Nephron (organoid): ENCODE data around the gene MKNK1.

Experiments
- H3K27ac Mint-ChIP-seq, 3 experiments: 2 replicates each; pipeline ENCODE4 v1.8.0; 2020; ENCODE audit warnings: mixed read lengths in 3 of 3, mild to moderate bottlenecking in 2 of 3, moderate library complexity in 1 of 3
- H3K27me3 Mint-ChIP-seq: 2 replicates; pipeline ENCODE4 v1.8.0; 2021; ENCODE audit warnings: low read depth, mild to moderate bottlenecking, moderate library complexity, mixed read lengths
- H3K36me3 Mint-ChIP-seq: 2 replicates; pipeline ENCODE4 v1.8.0; 2020; ENCODE audit warnings: low read depth, mixed read lengths
- H3K4me1 Mint-ChIP-seq: 2 replicates; pipeline ENCODE4 v1.8.0; 2020; ENCODE audit warnings: mixed read lengths
- H3K4me3 Mint-ChIP-seq, 3 experiments: 2 replicates each; pipeline ENCODE4 v1.8.0; 2020; ENCODE audit warnings: mild to moderate bottlenecking in 3 of 3, mixed read lengths in 3 of 3, moderate library complexity in 2 of 3
- H3K9me3 Mint-ChIP-seq: 2 replicates; pipeline ENCODE4 v1.8.0; 2020; ENCODE audit warnings: mixed read lengths
- TF ChIP-seq, protein P1 (sequence below), 3 experiments: fragments of 200-600 bp; sonication (generic); IDR thresholded peaks; one replicate each; pipeline ENCODE4 v1.5.0; 2021; ENCODE audit warnings: antibody characterized with exemption in 3 of 3; ENCODE audit not compliant: unreplicated experiment in 3 of 3

The MKNK1 gene

DNA sequence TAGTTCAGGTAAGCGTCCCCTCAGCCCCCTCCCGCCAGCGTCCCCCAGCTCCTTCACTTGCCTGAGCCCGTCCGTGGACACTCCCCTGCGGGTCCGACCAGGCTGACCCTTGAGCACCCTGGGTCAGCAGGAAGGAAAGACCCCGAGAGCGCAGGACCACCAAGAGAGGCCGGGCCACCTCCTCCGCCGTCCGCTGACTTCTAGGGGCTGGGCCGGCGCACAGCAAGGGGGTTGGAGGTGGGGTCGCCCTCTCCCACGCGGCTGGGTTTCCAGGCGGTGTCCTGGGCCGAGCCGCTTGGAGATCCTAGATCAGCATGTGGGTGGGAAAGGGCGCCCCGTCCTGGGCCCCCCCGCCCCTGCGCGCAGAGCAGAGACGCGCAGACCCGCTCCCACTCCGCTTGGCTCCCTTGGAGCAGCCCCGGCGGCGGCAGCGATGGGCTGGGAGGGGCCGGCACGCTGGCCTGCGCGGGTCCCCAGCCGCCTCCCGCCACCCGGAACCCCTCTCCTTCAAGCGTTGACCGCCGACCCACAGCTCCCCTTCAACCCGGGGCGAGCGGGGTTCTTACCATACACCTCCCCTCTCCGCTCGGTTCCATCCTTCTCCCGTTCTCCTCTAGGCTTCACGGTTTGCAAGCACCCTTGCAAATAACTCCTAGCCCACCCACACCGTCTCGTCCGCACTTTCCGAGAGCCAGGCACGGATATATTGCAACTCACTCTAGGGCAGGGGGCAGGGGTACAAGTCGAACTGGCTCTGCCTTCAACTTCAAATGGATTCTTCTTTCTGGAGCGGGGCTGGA lies 60.1 kb downstream of the MKNK1 start:
- Mint-ChIP-seq H3K27me3 (peaks cover 91% of the 10 kb centered on the region), H3K36me3 (no peaks in the 10 kb centered on the region), H3K4me3 (peak overlapping the region; percentile 51 to 73 (median 71)), H3K27ac (no peak overlapping the region), H3K4me1 (peaks cover 10% of the 10 kb centered on the region), H3K9me3 (no peaks in the 10 kb centered on the region)
- TF ChIP-seq, protein P1, sequence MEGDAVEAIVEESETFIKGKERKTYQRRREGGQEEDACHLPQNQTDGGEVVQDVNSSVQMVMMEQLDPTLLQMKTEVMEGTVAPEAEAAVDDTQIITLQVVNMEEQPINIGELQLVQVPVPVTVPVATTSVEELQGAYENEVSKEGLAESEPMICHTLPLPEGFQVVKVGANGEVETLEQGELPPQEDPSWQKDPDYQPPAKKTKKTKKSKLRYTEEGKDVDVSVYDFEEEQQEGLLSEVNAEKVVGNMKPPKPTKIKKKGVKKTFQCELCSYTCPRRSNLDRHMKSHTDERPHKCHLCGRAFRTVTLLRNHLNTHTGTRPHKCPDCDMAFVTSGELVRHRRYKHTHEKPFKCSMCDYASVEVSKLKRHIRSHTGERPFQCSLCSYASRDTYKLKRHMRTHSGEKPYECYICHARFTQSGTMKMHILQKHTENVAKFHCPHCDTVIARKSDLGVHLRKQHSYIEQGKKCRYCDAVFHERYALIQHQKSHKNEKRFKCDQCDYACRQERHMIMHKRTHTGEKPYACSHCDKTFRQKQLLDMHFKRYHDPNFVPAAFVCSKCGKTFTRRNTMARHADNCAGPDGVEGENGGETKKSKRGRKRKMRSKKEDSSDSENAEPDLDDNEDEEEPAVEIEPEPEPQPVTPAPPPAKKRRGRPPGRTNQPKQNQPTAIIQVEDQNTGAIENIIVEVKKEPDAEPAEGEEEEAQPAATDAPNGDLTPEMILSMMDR (IDR thresholded peaks at IDR 0.05; ENCODE audit: unreplicated experiment in 3 of 3): no peak

DNA sequence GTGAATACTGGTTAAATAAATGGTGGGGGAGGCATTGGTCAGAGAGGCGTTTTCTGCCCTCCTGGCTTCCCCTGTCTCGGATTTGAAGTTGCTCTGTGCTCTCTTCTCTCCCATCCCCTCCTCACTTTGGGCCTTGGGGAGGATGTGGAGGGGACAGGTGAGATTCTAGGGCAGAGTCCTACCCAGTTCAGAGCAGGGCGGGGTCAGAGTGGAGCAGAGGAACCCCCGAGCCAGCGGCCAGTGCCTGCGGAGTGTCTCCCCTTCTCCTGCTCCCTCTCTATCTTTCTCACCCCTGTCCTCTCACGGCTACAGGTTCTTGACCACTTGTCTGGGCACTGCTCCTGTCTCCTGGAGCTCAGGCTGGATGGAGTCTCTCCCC lies 60.7 kb downstream of the MKNK1 start:
- H3K27me3 Mint-ChIP-seq: peaks cover 97% of the 10 kb centered on the region
- peaks cover 10% of the 10 kb centered on the region for H3K4me1 Mint-ChIP-seq
- H3K4me3 Mint-ChIP-seq: peak overlapping the region in 1 of 3 experiments; percentile 37
- no peaks in the 10 kb centered on the region for H3K36me3 Mint-ChIP-seq
- no peaks in the 10 kb centered on the region for H3K9me3 Mint-ChIP-seq
- TF ChIP-seq, protein P1 (IDR thresholded peaks at IDR 0.05; ENCODE audit: unreplicated experiment in 3 of 3): no peak
- no peak overlapping the region for H3K27ac Mint-ChIP-seq

DNA sequence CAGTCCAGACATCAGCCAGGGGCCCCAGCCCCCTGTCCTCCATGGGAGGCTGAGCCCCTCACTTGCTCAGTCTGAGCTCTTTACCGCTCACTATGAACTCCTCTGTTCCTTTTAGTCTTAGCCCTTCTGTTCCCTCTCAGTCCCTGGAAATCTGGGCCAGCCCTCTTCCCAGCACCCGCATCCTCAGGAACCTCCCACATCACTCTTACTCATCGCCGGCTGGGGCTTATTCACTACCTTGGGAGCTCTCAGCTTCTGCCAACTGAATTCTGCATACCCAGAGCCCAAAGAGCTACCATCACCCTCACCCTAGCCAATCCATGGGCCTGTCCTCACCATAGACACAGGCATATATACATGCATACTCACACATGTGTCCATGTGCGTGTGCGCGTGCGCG lies 64.1 kb downstream of the MKNK1 start:
- H3K9me3 Mint-ChIP-seq: peaks cover 13% of the 10 kb centered on the region
- no peaks in the 10 kb centered on the region for H3K36me3 Mint-ChIP-seq
- H3K27me3 Mint-ChIP-seq: peaks cover 83% of the 10 kb centered on the region
- no peak overlapping the region for H3K4me3 Mint-ChIP-seq
- H3K4me1 Mint-ChIP-seq: peaks cover 5% of the 10 kb centered on the region
- no peak overlapping the region for H3K27ac Mint-ChIP-seq
- TF ChIP-seq, protein P1 (IDR thresholded peaks at IDR 0.05; ENCODE audit: unreplicated experiment in 3 of 3): no peak

DNA sequence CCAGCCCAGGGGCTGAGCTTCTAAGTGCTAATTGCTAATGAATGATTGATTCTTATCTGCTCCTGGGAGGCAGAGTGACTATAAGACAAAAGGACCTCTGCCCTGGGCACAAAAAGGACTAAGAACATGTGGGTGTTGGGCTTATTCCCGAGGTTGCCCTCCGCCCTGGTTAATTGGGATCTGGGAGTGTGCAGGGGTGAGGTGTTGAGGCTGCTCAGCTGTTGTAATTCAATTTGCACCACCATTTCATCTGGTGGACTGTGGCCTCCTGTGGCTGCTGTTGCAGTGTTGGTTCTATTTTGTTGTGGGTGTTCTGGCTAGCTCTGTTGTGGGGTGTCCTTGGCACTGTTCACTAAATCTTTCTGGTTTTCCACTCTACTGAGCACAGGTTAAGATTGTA lies 65.9 kb downstream of the MKNK1 start:
- Mint-ChIP-seq H3K9me3 (peaks cover 13% of the 10 kb centered on the region), H3K4me3 (no peak overlapping the region), H3K36me3 (no peaks in the 10 kb centered on the region), H3K27ac (no peak overlapping the region), H3K4me1 (no peaks in the 10 kb centered on the region), H3K27me3 (peaks cover 80% of the 10 kb centered on the region)
- TF ChIP-seq, protein P1 (IDR thresholded peaks at IDR 0.05; ENCODE audit: unreplicated experiment in 3 of 3): no peak

DNA sequence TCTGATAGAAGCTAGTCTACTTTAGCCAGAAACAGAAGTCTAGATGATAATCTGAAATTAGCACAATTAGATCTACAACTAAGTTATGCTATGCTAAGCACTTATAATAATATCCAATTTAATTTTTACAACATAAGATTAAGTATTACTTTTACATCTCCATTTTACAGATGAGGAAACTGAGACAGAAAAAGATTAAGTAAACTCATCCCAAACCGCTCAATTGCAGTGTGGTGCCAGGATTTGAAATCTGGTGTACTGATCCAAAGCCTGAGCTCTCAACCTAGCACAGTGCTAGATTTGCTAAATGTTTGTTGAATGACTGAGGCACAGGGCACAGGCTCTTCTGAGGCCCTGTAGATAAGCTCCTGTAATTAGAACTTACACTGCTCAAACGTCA lies 66.4 kb downstream of the MKNK1 start:
- TF ChIP-seq, protein P1 (IDR thresholded peaks at IDR 0.05; ENCODE audit: unreplicated experiment in 3 of 3): no peak
- Mint-ChIP-seq H3K36me3 (no peaks in the 10 kb centered on the region), H3K4me1 (no peaks in the 10 kb centered on the region), H3K4me3 (no peak overlapping the region), H3K27ac (no peak overlapping the region), H3K9me3 (peaks cover 13% of the 10 kb centered on the region), H3K27me3 (peaks cover 75% of the 10 kb centered on the region)

DNA sequence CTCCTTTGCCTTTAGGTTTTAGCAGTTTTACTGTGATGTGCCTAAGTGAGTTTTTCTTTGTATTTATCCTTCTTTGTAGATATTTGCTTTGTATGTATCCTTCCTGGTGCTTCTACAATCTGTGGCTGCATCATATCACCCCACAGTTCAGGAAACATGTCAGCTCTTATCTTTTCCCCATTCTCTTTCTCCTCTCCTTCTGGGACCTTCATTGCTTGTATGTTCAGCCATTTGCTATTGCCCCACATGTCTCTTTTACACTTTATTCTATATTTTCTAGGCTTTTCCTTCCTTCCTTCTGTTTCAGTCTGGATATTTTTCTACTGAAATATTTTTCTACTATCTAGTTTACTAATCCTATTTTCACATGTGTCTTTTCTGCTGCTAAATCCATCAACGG lies 67.5 kb downstream of the MKNK1 start:
- Mint-ChIP-seq H3K36me3 (no peaks in the 10 kb centered on the region), H3K9me3 (peaks cover 13% of the 10 kb centered on the region), H3K27me3 (peaks cover 77% of the 10 kb centered on the region), H3K4me3 (no peak overlapping the region), H3K27ac (no peak overlapping the region), H3K4me1 (no peaks in the 10 kb centered on the region)
- TF ChIP-seq, protein P1 (IDR thresholded peaks at IDR 0.05; ENCODE audit: unreplicated experiment in 3 of 3): no peak
